ENCODE results near the gene ARHGAP29. TPM values are rescaled to one million over a fixed set of nuclear protein-coding genes. Genes with fewer than 3 reads are reported as not detected.

The ARHGAP29 gene
- total and polyA plus RNA-seq, 8 donors = 5.1 to 15.8 (median 9.7) TPM

DNA sequence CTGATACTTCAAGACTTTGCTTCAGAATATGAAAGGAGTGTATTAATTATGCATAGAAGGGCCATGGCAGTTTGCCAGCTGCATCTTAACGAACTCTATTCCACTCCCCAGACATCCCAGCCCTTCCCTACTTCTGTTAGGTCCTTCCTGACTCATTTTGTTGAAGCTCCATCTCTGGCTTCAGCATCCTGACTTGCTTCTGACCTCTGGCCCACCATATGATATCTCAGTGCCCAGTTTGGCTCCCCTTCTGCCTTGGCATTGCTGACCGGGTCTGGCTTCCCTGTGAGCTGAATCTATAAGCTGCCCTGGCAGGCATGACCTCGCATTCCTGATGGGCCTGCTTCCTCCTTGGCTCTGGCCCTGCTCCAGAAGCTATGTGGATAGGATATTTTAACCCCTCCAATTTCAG lies 27.6 kb upstream of the ARHGAP29 start:
- Histone ChIP-seq H3K4me1 (no peaks in the 10 kb centered on the region), H3K36me3 (no peaks in the 10 kb centered on the region), H3K27me3 (no peaks in the 10 kb centered on the region), H3K4me3 (no peak overlapping the region), H3K9me3 (no peaks in the 10 kb centered on the region), H3K27ac (no peak overlapping the region)
- TF ChIP-seq, protein P1, sequence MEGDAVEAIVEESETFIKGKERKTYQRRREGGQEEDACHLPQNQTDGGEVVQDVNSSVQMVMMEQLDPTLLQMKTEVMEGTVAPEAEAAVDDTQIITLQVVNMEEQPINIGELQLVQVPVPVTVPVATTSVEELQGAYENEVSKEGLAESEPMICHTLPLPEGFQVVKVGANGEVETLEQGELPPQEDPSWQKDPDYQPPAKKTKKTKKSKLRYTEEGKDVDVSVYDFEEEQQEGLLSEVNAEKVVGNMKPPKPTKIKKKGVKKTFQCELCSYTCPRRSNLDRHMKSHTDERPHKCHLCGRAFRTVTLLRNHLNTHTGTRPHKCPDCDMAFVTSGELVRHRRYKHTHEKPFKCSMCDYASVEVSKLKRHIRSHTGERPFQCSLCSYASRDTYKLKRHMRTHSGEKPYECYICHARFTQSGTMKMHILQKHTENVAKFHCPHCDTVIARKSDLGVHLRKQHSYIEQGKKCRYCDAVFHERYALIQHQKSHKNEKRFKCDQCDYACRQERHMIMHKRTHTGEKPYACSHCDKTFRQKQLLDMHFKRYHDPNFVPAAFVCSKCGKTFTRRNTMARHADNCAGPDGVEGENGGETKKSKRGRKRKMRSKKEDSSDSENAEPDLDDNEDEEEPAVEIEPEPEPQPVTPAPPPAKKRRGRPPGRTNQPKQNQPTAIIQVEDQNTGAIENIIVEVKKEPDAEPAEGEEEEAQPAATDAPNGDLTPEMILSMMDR (IDR thresholded peaks at IDR 0.05) = no peak
- no peak for FAIRE-seq
- peak in 3 of 6 donors; percentile 23 to 36 (median 29) for DNase-seq
- peak in 2 of 4 donors; percentile 27 to 56 for ATAC-seq
- intact Hi-C loops (cut with DNase I) = no loop called here
- 44 to 46% methylated on average over 3 of the region's 3 CpGs for WGBS, 2 donors

DNA sequence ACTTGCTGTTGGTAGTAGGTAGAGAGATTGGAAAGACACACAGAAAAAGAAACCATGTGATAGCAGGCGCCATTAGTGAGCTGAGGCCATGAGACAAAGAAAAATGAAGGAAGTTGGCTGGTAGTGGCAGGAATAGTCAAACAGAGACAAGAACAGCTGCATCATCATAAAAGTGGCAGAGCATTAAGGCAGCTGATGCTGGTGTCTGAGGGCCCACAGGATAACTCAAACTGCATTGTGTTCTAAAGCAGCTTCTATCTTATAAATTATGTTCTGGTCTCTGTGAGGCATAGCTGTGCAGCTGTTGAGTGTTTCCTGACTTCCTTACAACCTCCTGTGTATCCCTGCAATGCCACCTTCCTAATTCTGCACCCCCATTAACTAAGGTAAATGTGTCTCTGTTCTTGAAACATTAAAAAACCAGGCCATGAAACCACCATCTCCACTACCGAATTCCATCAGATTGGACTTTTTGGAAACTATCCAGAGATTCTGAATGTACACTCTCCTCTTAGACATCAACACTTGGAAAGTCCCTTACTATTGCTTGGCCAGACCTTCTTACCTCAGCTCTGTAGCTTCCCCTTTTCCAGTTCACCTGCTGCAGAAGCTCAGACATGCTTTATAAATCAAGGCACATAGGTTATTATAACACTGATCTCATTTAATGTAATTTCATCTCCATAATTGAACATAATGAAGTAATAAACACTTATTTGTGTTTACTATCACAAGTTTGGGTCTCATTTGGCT lies 23.4 kb upstream of the ARHGAP29 start:
- no peak for ATAC-seq
- Histone ChIP-seq H3K27me3 (no peaks in the 10 kb centered on the region), H3K4me3 (no peak overlapping the region), H3K27ac (no peak overlapping the region), H3K4me1 (no peaks in the 10 kb centered on the region), H3K36me3 (no peaks in the 10 kb centered on the region), H3K9me3 (no peaks in the 10 kb centered on the region)
- no peak for DNase-seq
- TF ChIP-seq, protein P1 (IDR thresholded peaks at IDR 0.05) = no peak
- WGBS, 2 donors = 88 to 91% methylated on average over 2 of the region's 2 CpGs
- no peak for FAIRE-seq
- intact Hi-C loops (cut with DNase I) = no loop called here

DNA sequence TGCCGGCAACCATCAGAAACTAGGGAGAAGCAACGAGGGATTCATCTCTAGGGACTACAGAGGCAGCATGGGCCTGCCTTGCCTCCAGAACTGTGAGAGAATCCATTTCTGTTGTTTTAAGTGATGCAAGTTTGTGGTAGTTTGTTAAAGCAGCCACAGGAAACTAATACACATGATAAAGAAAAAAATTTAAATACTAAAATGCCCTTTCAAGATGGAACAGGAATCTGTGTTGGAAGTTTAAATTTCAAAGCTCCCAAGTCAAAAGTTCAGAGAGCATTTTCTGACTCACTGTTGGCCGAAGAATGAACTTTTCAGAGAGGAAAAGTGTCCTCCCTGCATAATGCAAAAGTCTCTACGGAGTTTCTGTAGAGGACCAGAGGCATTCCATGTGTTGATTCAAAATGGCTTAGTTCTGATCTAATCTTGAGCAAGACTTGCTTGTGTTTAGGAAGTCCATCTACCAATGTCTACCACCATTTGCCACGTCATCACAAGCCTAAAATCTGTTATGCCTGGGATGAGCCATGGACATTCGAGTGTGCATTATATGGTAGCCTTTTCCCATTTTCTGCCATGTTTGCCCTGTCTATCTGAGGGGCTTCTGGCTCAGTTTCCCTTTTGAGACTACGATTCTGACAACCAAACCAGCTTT lies 22.4 kb upstream of the ARHGAP29 start:
- WGBS, 2 donors = 81 to 90% methylated on average over 7 of the region's 7 CpGs
- ATAC-seq (no peak), FAIRE-seq (no peak)

DNA sequence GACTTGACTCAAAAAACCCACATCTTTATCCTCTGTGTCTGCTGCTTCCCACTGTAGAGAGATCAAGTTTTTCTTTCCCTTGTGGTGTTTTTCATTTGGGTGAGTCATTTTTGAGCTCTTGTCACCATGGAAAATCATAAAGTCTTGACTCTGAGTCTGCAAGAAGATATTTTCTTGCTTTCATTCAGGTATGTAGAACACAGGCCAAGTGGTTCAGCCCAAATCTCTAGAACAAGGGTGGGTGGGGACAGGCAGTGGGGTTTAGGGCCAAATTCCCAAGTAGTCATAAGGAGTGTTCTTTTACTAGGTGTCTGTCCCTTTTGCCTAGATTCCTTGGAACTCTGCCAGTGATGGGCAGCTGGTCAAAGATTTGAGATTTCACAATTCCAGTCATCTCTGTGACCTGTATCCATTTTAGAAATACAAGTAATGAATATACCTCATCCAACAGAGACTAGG lies 21.5 kb upstream of the ARHGAP29 start:
- Histone ChIP-seq H3K27ac (no peak overlapping the region), H3K9me3 (no peaks in the 10 kb centered on the region), H3K4me1 (no peaks in the 10 kb centered on the region), H3K4me3 (no peak overlapping the region), H3K36me3 (no peaks in the 10 kb centered on the region), H3K27me3 (no peaks in the 10 kb centered on the region)
- DNase-seq = peak in 1 of 6 donors; percentile 40
- FAIRE-seq = no peak
- ATAC-seq = peak in 2 of 4 donors; percentile 32 to 56
- intact Hi-C loops (cut with DNase I) = no loop called here
- TF ChIP-seq, protein P1 (IDR thresholded peaks at IDR 0.05) = no peak

More for the DNA sequence above, 22.4 kb upstream of the ARHGAP29 start:
- Histone ChIP-seq H3K9me3 (no peaks in the 10 kb centered on the region), H3K27me3 (no peaks in the 10 kb centered on the region), H3K4me3 (no peak overlapping the region), H3K4me1 (no peaks in the 10 kb centered on the region), H3K36me3 (no peaks in the 10 kb centered on the region), H3K27ac (no peak overlapping the region)
- intact Hi-C loops (cut with DNase I) = no loop called here
- TF ChIP-seq, protein P1 (IDR thresholded peaks at IDR 0.05) = no peak
- DNase-seq = no peak

DNA sequence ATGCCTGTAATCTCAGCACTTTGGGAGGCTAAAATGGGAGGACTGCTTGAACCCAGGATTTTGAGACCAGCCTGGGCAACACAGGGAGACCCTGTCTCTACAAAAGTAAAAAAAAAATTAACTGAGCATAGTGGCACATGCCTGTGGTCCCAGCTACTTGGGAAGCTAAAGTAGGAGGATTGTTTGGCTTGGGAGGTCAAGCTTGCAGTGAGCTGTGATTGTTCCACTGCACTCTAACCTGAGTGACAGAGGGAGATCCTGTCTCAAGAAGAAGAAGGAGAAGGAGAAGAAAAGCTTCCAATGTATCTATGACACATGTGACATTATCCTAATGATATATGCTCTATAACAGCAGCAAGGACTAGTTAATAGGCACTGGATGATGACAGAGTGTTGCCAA lies 20.1 kb upstream of the ARHGAP29 start:
- TF ChIP-seq, protein P1 (IDR thresholded peaks at IDR 0.05) = no peak
- intact Hi-C loops (cut with DNase I) = no loop called here
- Histone ChIP-seq H3K9me3 (no peaks in the 10 kb centered on the region), H3K36me3 (no peaks in the 10 kb centered on the region), H3K27me3 (no peaks in the 10 kb centered on the region), H3K27ac (no peak overlapping the region), H3K4me1 (no peaks in the 10 kb centered on the region), H3K4me3 (no peak overlapping the region)
- no peak for FAIRE-seq
- no peak for ATAC-seq
- no peak for DNase-seq

Measured in pancreas (tissue), 10 donors.